Right cardiac atrium (tissue), 5 donors: ENCODE data around the gene ABCG4. TPM values are rescaled to one million over a fixed set of nuclear protein-coding genes. Genes with fewer than 3 reads are reported as not detected.
"Not testable (repeated sequence)": the region's sequence is repeated elsewhere in the genome, so short reads cannot be mapped to it uniquely, and the experiment has no call there.

Experiments
- ATAC-seq, 2 donors: fragments of 200-7000 bp; cut with Tn5 transposase; one replicate each; pipeline versions ENCODE4 v1.8.0 to v1.9.1; 2020; ENCODE audit warnings: moderate library complexity in 2 of 2, mild to moderate bottlenecking in 1 of 2
- DNase-seq, 3 donors: peaks; one replicate each; pipeline ENCODE4 v3.0.0-alpha.2; 2020
- H3K27ac ChIP-seq: one replicate; pipeline ENCODE4 v1.5.1; 2013; ENCODE audit warnings: mild to moderate bottlenecking, low read length, control low read depth, moderate library complexity
- H3K27me3 ChIP-seq: one replicate; pipeline ENCODE4 v1.6.1; 2013; ENCODE audit not compliant: control insufficient read depth, insufficient read depth
- H3K4me1 ChIP-seq: one replicate; pipeline ENCODE4 v1.6.1; 2013; ENCODE audit warnings: low read length; ENCODE audit not compliant: control insufficient read depth, insufficient read depth
- H3K4me3 ChIP-seq: one replicate; pipeline ENCODE4 v1.5.1; 2013; ENCODE audit warnings: low read length, control low read depth
- H3K9me3 ChIP-seq: one replicate; pipeline ENCODE4 v1.6.1; 2013; ENCODE audit warnings: low read length; ENCODE audit not compliant: control insufficient read depth
- WGBS: extraction: QIAGEN DNeasy Blood & Tissue Kit; methylation state at CpG from one replicate; pipeline ENCODE4 v1.1.7; 2013; 5-methylcytosine and 5-hydroxymethylcytosine counted together
- intact Hi-C, 4 donors: fragments of 100-400 bp; cut with DNase I; formaldehyde crosslinking; loops; one replicate each; pipeline versions ENCODE4 v1.11.0 to v1.14.0; 2022 to 2023
- polyA plus RNA-seq: library from polyadenylated mRNA; stranded (reverse); fragments of 200-250 nt; gene quantifications from one replicate; pipeline ENCODE4 v1.2.3, GENCODE V29; 2013
- total RNA-seq, 4 donors: library from RNA; stranded (reverse); fragmentation: NEBNext Ultra II Directional; extraction: Animal tissue kit (Norgen Biotek cat#: 25700); gene quantifications; one replicate each; pipeline ENCODE4 v1.2.1, GENCODE V29; 2021
- donor health status: healthy with polysubstance abuse.
- donor health status: DM: no; HTN: yes; CAD: no.
- donor health status: DM: no; HTN: no; CAD: no.
- donor health status: DM: no; HTN: yes; CAD: no; lungs with severe emphysema.
- donor health status: DM: yes; HTN: yes; CAD: no.

The ABCG4 gene
- total and polyA plus RNA-seq, 5 donors = 0.86 to 1.8 (median 1.4) TPM

GRCh38 chr11:119185981-119186634, 37.3 kb downstream of the ABCG4 start:
- intact Hi-C loops = no loop called here
- Histone ChIP-seq H3K9me3 (no peaks in the 10 kb centered on the region), H3K27me3 (no peaks in the 10 kb centered on the region), H3K4me3 (no peak overlapping the region), H3K4me1 (no peaks in the 10 kb centered on the region), H3K27ac (no peak overlapping the region)
- WGBS = 45% methylated on average over 15 of the region's 15 CpGs
- DNase-seq (no peak), ATAC-seq (peak in 1 of 2 donors; percentile 13)

- Histone ChIP-seq H3K4me3 (no peak overlapping the region), H3K9me3 (no peaks in the 10 kb centered on the region), H3K27ac (no peak overlapping the region), H3K4me1 (no peaks in the 10 kb centered on the region), H3K27me3 (no peaks in the 10 kb centered on the region)
- 79% methylated on average over 21 of the region's 21 CpGs for WGBS
- DNase-seq = no peak
- ATAC-seq = peak in 1 of 2 donors; percentile 9
- intact Hi-C loops = no loop called here
Measured at GRCh38 chr11:119187123-119187892, 38.5 kb downstream of the ABCG4 start.

GRCh38 chr11:119188067-119188466, 39.2 kb downstream of the ABCG4 start:
- Histone ChIP-seq H3K9me3 (no peaks in the 10 kb centered on the region), H3K27ac (no peak overlapping the region), H3K4me1 (no peaks in the 10 kb centered on the region), H3K4me3 (no peak overlapping the region), H3K27me3 (no peaks in the 10 kb centered on the region)
- WGBS = 82% methylated on average over 11 of the region's 11 CpGs
- DNase-seq = no peak
- intact Hi-C loops = no loop called here
- ATAC-seq = peak in 1 of 2 donors; percentile 10

GRCh38 chr11:119188887-119189286, 40.0 kb downstream of the ABCG4 start:
- intact Hi-C loops = no loop called here
- H3K27ac ChIP-seq = no peak overlapping the region

GRCh38 chr11:119189393-119189792, 40.5 kb downstream of the ABCG4 start:
- DNase-seq (no peak), ATAC-seq (no peak)
- H3K27me3 ChIP-seq = no peaks in the 10 kb centered on the region
- intact Hi-C loops = no loop called here
- H3K4me1 ChIP-seq = no peaks in the 10 kb centered on the region
- H3K9me3 ChIP-seq = no peaks in the 10 kb centered on the region
- WGBS = 85% methylated on average over 4 of the region's 4 CpGs
- no peak overlapping the region for H3K27ac ChIP-seq
- no peak overlapping the region for H3K4me3 ChIP-seq

More at GRCh38 chr11:119188887-119189286, 40.0 kb downstream of the ABCG4 start:
- Histone ChIP-seq H3K4me3 (no peak overlapping the region), H3K27me3 (no peaks in the 10 kb centered on the region), H3K4me1 (no peaks in the 10 kb centered on the region), H3K9me3 (no peaks in the 10 kb centered on the region)
- DNase-seq (no peak), ATAC-seq (no peak)
- 88% methylated on average over 8 of the region's 8 CpGs for WGBS

GRCh38 chr11:119190531-119190930, 41.7 kb downstream of the ABCG4 start:
- no peaks in the 10 kb centered on the region for H3K4me1 ChIP-seq
- intact Hi-C loops = loop anchor here in 1 of 4 donors (10.0 kb wide), 1 partner anchor 284 kb away; no protein-coding TSS in a partner anchor
- ATAC-seq = no peak

GRCh38 chr11:119191265-119191664, 42.4 kb downstream of the ABCG4 start:
- 94% methylated on average over 14 of the region's 14 CpGs for WGBS
- not testable (repeated sequence) for ATAC-seq, H3K9me3 ChIP-seq, DNase-seq, H3K27me3 ChIP-seq, H3K4me1 ChIP-seq, H3K27ac ChIP-seq, H3K4me3 ChIP-seq
- intact Hi-C loops = loop anchor here in 1 of 4 donors (10.0 kb wide), 1 partner anchor 284 kb away; no protein-coding TSS in a partner anchor

More at GRCh38 chr11:119190531-119190930, 41.7 kb downstream of the ABCG4 start:
- 76% methylated on average over 9 of the region's 9 CpGs for WGBS
- Histone ChIP-seq H3K4me3 (no peak overlapping the region), H3K9me3 (no peaks in the 10 kb centered on the region), H3K27ac (no peak overlapping the region), H3K27me3 (no peaks in the 10 kb centered on the region)
- DNase-seq = no peak

GRCh38 chr11:119192111-119192510, 43.3 kb downstream of the ABCG4 start:
- DNase-seq (no peak), ATAC-seq (no peak)
- Histone ChIP-seq H3K9me3 (no peaks in the 10 kb centered on the region), H3K4me1 (no peaks in the 10 kb centered on the region), H3K4me3 (no peak overlapping the region), H3K27me3 (no peaks in the 10 kb centered on the region), H3K27ac (no peak overlapping the region)
- WGBS = 89% methylated on average over 3 of the region's 3 CpGs
- intact Hi-C loops = loop anchor here in 1 of 4 donors (10.0 kb wide), 1 partner anchor 283 kb away; no protein-coding TSS in a partner anchor

- ATAC-seq = no peak
- no peaks in the 10 kb centered on the region for H3K27me3 ChIP-seq
- intact Hi-C loops = loop anchor here in 1 of 4 donors (10.0 kb wide), 1 partner anchor 282 kb away; no protein-coding TSS in a partner anchor
- H3K9me3 ChIP-seq = no peaks in the 10 kb centered on the region
- H3K4me1 ChIP-seq = no peaks in the 10 kb centered on the region
- WGBS = 84% methylated on average over 5 of the region's 5 CpGs
- H3K27ac ChIP-seq = no peak overlapping the region
- no peak overlapping the region for H3K4me3 ChIP-seq
- DNase-seq = no peak
Measured at GRCh38 chr11:119193001-119193400, 44.1 kb downstream of the ABCG4 start.

- DNase-seq (no peak), ATAC-seq (no peak)
- intact Hi-C loops = loop anchor here in 1 of 4 donors (10.0 kb wide), 1 partner anchor 281 kb away; no protein-coding TSS in a partner anchor
- 88% methylated on average over 10 of the region's 10 CpGs for WGBS
- H3K27ac ChIP-seq = no peak overlapping the region
- H3K4me1 ChIP-seq = no peaks in the 10 kb centered on the region
- no peaks in the 10 kb centered on the region for H3K9me3 ChIP-seq
- no peak overlapping the region for H3K4me3 ChIP-seq
- H3K27me3 ChIP-seq = no peaks in the 10 kb centered on the region
Measured at GRCh38 chr11:119193626-119194025, 44.8 kb downstream of the ABCG4 start.
